Heart left ventricle (tissue), 13 donors: ENCODE results near the gene DUSP23.

Source experiments
- POLR2A ChIP-seq, 2 donors: fragments of 450-650 bp; IDR thresholded peaks; one replicate each; pipeline ENCODE4 v1.6.1; 2017; ENCODE audit warnings: antibody characterized with exemption in 2 of 2, mild to moderate bottlenecking in 2 of 2, moderate library complexity in 2 of 2
- TF ChIP-seq, protein P1 (sequence below), 12 donors: fragments of 200-600 bp; sonication (generic) in 4 of 12; IDR thresholded peaks; one replicate each; pipeline versions ENCODE4 v1.5.0 to v1.8.0; 2018 to 2022; ENCODE audit warnings: antibody characterized with exemption in 12 of 12, mild to moderate bottlenecking in 5 of 12
- donor health status: ischemic (EF 13 %, LVEDD 7.1; RV severe dilation, severe dysfunction).
- donor health status: DM: no; HTN: yes; CAD: no.
- donor health status: DM: no; HTN: no; CAD: no.
- donor health status: ischemic (EF 25% LVEDD 6.9; RV normal size, moderate dysfunction).
- donor health status: ischemic (EF 25% LVEDD 5.7; RV mildly dilated, moderate dysfunction).
- donor health status: ischemic (EF 35%, LVEDD 5.7; RV mildly dilated, moderate dysfunction).
- donor health status: nonischemic (EF 11% LVEDD 7.7; RV severe dilation, severe dysfunction).
- donor health status: DM: yes; HTN: yes; CAD: no.
- donor health status: PGD.
- donor health status: ischemic (EF 29% LVEDD 5.4; RV normal size, mild dysfunction).
- donor health status: nonischemic (EF 23%, LVEDD 6.1; RV moderate dilation, normal function).

DNA sequence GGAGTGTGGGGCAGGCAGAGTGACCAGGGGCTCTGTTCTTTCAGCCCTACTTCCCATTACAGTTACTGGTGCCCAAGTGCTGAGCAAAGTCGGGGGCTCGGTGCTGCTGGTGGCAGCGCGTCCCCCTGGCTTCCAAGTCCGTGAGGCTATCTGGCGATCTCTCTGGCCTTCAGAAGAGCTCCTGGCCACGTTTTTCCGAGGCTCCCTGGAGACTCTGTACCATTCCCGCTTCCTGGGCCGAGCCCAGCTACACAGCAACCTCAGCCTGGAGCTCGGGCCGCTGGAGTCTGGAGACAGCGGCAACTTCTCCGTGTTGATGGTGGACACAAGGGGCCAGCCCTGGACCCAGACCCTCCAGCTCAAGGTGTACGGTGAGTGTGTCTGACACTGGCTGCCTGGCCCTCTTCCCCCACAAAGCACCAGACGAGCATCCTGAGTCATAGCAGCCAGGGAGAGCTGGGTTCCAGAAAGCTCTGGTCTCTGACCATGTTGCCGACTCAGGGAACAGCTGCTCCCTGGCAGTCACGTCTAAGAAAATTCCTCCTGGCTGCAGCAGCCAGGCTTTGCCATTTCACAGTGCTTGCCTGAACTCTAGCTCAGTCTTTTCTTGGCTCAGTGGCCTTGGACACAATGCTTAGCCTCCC is 49.2 kb downstream of the DUSP23 start:
- TF ChIP-seq, protein P1, sequence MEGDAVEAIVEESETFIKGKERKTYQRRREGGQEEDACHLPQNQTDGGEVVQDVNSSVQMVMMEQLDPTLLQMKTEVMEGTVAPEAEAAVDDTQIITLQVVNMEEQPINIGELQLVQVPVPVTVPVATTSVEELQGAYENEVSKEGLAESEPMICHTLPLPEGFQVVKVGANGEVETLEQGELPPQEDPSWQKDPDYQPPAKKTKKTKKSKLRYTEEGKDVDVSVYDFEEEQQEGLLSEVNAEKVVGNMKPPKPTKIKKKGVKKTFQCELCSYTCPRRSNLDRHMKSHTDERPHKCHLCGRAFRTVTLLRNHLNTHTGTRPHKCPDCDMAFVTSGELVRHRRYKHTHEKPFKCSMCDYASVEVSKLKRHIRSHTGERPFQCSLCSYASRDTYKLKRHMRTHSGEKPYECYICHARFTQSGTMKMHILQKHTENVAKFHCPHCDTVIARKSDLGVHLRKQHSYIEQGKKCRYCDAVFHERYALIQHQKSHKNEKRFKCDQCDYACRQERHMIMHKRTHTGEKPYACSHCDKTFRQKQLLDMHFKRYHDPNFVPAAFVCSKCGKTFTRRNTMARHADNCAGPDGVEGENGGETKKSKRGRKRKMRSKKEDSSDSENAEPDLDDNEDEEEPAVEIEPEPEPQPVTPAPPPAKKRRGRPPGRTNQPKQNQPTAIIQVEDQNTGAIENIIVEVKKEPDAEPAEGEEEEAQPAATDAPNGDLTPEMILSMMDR (IDR thresholded peaks at IDR 0.05), result no peak
- no peak for TF ChIP-seq POLR2A (IDR thresholded peaks at IDR 0.05)
